Activated T-cell treated with anti-CD3 and anti-CD28 coated beads for 48 hours (primary cell): ENCODE measurements around the gene UVSSA.
A peak's percentile ranks its signal among the peaks of the same experiment; 100 is the strongest.

Experiments
- DNase-seq: peaks from one replicate; pipeline ENCODE4 v3.0.0-alpha.2; 2020; ENCODE audit warnings: low read depth

The UVSSA gene

GRCh38 chr4:1348746-1349145, 1.7 kb downstream of the UVSSA start:
- no peak for DNase-seq

- DNase-seq = no peak
Observed at GRCh38 chr4:1349359-1350168, 2.6 kb downstream of the UVSSA start.

GRCh38 chr4:1350169-1350520, 3.1 kb downstream of the UVSSA start:
- DNase-seq = no peak

GRCh38 chr4:1351854-1352566, 5.0 kb downstream of the UVSSA start:
- DNase-seq = peak; percentile 85

- DNase-seq = no peak
Observed at GRCh38 chr4:1352567-1352900, 5.5 kb downstream of the UVSSA start.

GRCh38 chr4:1353186-1354055, 6.4 kb downstream of the UVSSA start:
- DNase-seq = no peak

GRCh38 chr4:1354136-1354982, 7.4 kb downstream of the UVSSA start:
- DNase-seq = no peak

GRCh38 chr4:1354983-1355275, 7.9 kb downstream of the UVSSA start:
- no peak for DNase-seq

- no peak for DNase-seq
Observed at GRCh38 chr4:1355378-1355777, 8.4 kb downstream of the UVSSA start.

GRCh38 chr4:1356181-1356998, 9.4 kb downstream of the UVSSA start:
- DNase-seq = no peak

- DNase-seq = no peak
Observed at GRCh38 chr4:1357356-1358248, 10.6 kb downstream of the UVSSA start.

GRCh38 chr4:1358421-1359143, 11.6 kb downstream of the UVSSA start:
- DNase-seq = no peak

GRCh38 chr4:1359144-1359501, 12.1 kb downstream of the UVSSA start:
- DNase-seq = no peak

GRCh38 chr4:1359976-1360375, 13.0 kb downstream of the UVSSA start:
- no peak for DNase-seq

GRCh38 chr4:1360423-1361283, 13.6 kb downstream of the UVSSA start:
- DNase-seq = no peak

GRCh38 chr4:1361431-1361830, 14.4 kb downstream of the UVSSA start:
- DNase-seq = no peak

GRCh38 chr4:1362046-1362445, 15.0 kb downstream of the UVSSA start:
- DNase-seq = no peak

- no peak for DNase-seq
Observed at GRCh38 chr4:1362521-1362920, 15.5 kb downstream of the UVSSA start.

GRCh38 chr4:1363513-1363912, 16.5 kb downstream of the UVSSA start:
- no peak for DNase-seq
